Measurements from ENCODE around the gene VMAC. TPM values are rescaled to one million over a fixed set of nuclear protein-coding genes. Genes with fewer than 3 reads are reported as not detected.

VMAC gene
- total RNA-seq, 1 experiment from 2014 or later = 4.3 TPM

GRCh38 chr19:5915782-5916165 is 11.1 kb downstream of the VMAC start:
- BruUV-seq (replicated peaks) = no TSS peak
- CTCF ChIA-PET = interaction anchor here (0.5 to 1.3 kb wide), 2 partner anchors 112 to 382 kb away, joined by 4 read pairs; no protein-coding TSS in a partner anchor
- DNase-seq = no peak
- H3K4me1 Mint-ChIP-seq (ENCODE audit: low read depth, unreplicated experiment) = no peaks in the 10 kb centered on the region
- no peak for TF ChIP-seq CTCF (IDR thresholded peaks at IDR 0.05; ENCODE audit: unreplicated experiment)
- no peaks in the 10 kb centered on the region for H3K9me3 Mint-ChIP-seq (ENCODE audit: low read depth, unreplicated experiment)
- H3K27ac Mint-ChIP-seq (ENCODE audit: unreplicated experiment) = peak overlapping the region; percentile 63
- no peaks in the 10 kb centered on the region for H3K27me3 Mint-ChIP-seq (ENCODE audit: unreplicated experiment)
- intact Hi-C loops (cut with micrococcal nuclease; ENCODE audit: unreplicated experiment) = no loop called here
- peak overlapping the region; percentile 62 for H3K4me3 Mint-ChIP-seq (ENCODE audit: low read depth, unreplicated experiment)
- H3K36me3 Mint-ChIP-seq (ENCODE audit: insufficient read depth, unreplicated experiment) = peaks cover 52% of the 10 kb centered on the region

DNA sequence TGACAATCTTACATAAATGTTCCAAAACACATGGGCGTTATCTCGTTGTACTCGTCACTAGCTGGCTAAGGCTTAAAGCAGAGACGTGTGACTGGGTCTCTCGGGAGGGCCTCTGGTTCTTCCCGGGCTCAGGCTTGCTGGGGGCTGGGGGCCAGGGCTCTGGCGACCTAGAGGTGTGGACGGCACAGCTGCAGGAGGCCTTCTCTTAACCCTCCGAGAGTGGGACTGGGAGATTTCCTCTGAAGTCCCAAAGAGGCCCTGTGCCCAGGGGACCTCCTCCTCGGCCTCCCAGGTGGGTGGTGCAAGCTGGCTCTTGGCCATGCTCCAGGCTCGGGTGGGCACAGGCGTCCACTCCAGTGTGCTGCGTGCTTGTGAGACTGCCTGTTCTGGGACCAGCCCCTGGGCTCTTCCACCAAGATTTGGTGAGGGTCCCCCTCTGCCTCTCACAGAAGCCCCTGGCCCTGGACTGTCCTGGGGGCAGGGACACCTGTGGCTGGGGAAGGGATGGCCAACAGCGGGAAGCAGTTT is 11.6 kb downstream of the VMAC start:
- BruUV-seq (replicated peaks) = no TSS peak
- DNase-seq = no peak
- CTCF ChIA-PET = interaction anchor here (0.5 kb wide), 1 partner anchor 382 kb away, joined by 4 read pairs; no protein-coding TSS in a partner anchor
- Mint-ChIP-seq H3K4me3 (ENCODE audit: low read depth, unreplicated experiment) (peak overlapping the region; percentile 62), H3K36me3 (ENCODE audit: insufficient read depth, unreplicated experiment) (peaks cover 52% of the 10 kb centered on the region), H3K27me3 (ENCODE audit: unreplicated experiment) (no peaks in the 10 kb centered on the region), H3K9me3 (ENCODE audit: low read depth, unreplicated experiment) (no peaks in the 10 kb centered on the region), H3K27ac (ENCODE audit: unreplicated experiment) (no peak overlapping the region), H3K4me1 (ENCODE audit: low read depth, unreplicated experiment) (no peaks in the 10 kb centered on the region)
- TF ChIP-seq CTCF (IDR thresholded peaks at IDR 0.05; ENCODE audit: unreplicated experiment) = no peak
- intact Hi-C loops (cut with micrococcal nuclease; ENCODE audit: unreplicated experiment) = no loop called here

DNA sequence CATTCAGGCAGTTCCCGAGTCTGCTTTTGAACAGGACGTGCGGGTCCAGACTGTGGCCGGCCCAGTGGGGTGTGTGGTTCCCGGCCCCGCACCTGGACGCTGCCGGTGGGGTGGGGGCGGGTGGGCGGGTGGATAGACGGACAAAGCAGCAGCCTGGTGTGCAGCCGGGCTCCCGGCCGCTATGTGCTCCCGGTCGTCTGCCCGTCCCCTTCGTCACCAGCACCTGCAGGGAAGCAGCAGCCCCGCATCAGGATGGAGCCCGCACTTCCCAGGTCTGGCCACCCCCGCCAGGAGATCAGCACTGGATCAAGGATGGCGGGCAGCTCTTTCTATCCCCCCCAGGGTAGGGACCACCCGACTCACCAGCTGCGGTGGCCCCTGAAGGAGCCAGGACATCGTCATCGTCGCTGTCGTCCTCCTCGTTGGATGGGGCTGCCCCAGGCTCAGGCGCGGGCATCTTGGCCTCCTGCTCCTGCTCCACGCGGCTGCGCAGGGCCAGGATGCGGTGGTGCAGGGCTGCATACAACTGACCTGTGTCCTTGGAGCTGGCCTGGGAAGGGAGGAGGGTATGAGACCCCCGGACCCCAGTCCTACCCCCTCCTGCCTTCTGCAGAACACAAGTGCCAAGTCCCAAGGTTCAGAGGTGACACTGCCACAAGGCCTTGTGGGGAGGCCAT is 12.9 kb downstream of the VMAC start:
- DNase-seq = no peak
- H3K27me3 Mint-ChIP-seq (ENCODE audit: unreplicated experiment) = no peaks in the 10 kb centered on the region
- no peak for TF ChIP-seq CTCF (IDR thresholded peaks at IDR 0.05; ENCODE audit: unreplicated experiment)
- no TSS peak for BruUV-seq (replicated peaks)
- H3K4me3 Mint-ChIP-seq (ENCODE audit: low read depth, unreplicated experiment) = no peak overlapping the region
- H3K9me3 Mint-ChIP-seq (ENCODE audit: low read depth, unreplicated experiment) = no peaks in the 10 kb centered on the region
- no peak overlapping the region for H3K27ac Mint-ChIP-seq (ENCODE audit: unreplicated experiment)
- CTCF ChIA-PET = no interaction called here
- no peaks in the 10 kb centered on the region for H3K4me1 Mint-ChIP-seq (ENCODE audit: low read depth, unreplicated experiment)
- intact Hi-C loops (cut with micrococcal nuclease; ENCODE audit: unreplicated experiment) = no loop called here
- peaks cover 52% of the 10 kb centered on the region for H3K36me3 Mint-ChIP-seq (ENCODE audit: insufficient read depth, unreplicated experiment)

DNA sequence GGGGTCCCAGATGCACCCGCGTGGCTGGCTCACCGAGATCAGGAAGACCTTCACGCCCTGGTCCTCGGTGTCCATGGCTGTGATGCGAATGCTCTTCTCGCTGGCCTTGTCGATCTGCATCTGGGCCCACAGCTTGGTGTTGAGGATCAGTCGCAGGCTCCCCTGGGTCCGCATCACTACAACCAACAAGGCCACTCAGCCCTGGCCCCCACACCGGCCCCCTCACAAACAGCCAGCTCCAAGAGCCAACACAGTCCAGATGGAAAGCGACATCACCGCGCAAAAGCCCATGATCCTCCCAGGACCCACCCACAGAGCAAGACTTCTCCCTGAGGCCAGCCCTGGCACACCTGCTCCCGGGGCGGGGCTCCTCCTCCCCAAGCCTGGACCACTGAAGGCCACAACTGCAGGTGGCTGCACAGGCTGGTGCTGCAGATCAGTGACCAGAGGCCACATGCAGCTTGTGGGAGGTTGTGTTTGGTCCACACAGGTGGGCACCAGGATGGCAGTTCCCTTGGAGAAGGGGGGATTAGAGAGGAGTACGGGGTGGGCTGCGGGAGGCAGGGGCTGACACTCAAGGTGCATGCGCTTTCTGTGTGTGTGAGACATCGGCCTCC is 13.9 kb downstream of the VMAC start:
- BruUV-seq (replicated peaks) = no TSS peak

More for the DNA sequence above, 13.9 kb downstream of the VMAC start:
- no peaks in the 10 kb centered on the region for H3K4me1 Mint-ChIP-seq (ENCODE audit: low read depth, unreplicated experiment)
- peaks cover 61% of the 10 kb centered on the region for H3K36me3 Mint-ChIP-seq (ENCODE audit: insufficient read depth, unreplicated experiment)
- DNase-seq = no peak
- H3K9me3 Mint-ChIP-seq (ENCODE audit: low read depth, unreplicated experiment) = no peaks in the 10 kb centered on the region
- H3K27ac Mint-ChIP-seq (ENCODE audit: unreplicated experiment) = no peak overlapping the region
- CTCF ChIA-PET = interaction anchor here (0.6 kb wide), 1 partner anchor 103 kb away, joined by 5 read pairs; no protein-coding TSS in a partner anchor
- intact Hi-C loops (cut with micrococcal nuclease; ENCODE audit: unreplicated experiment) = no loop called here
- TF ChIP-seq CTCF (IDR thresholded peaks at IDR 0.05; ENCODE audit: unreplicated experiment) = no peak
- no peak overlapping the region for H3K4me3 Mint-ChIP-seq (ENCODE audit: low read depth, unreplicated experiment)
- no peaks in the 10 kb centered on the region for H3K27me3 Mint-ChIP-seq (ENCODE audit: unreplicated experiment)

All from Calu3 (cell line).